B cell (primary cell): ENCODE measurements around the gene PCYOX1L.

ENCODE experiments used
- CTCF ChIP-seq: fragments of 200-600 bp; IDR thresholded peaks from one replicate; pipeline ENCODE4 v1.8.0; 2022; ENCODE audit warnings: antibody characterized with exemption, mild to moderate bottlenecking
- EZH2 ChIP-seq: IDR thresholded peaks from 2 replicates; pipeline ENCODE4 v1.6.1; 2012; ENCODE audit warnings: borderline replicate concordance, low read depth, mild to moderate bottlenecking, moderate library complexity, low read length; ENCODE audit not compliant: insufficient read depth, poor library complexity, severe bottlenecking

GRCh38 chr5:149333711-149334443 lies 24.0 kb upstream of the PCYOX1L start:
- TF ChIP-seq CTCF (no peak), EZH2 (no peak)
